ENCODE data around the gene FDXACB1. TPM values are rescaled to one million over a fixed set of nuclear protein-coding genes. Genes with fewer than 3 reads are reported as not detected.
A peak's percentile ranks its signal among the peaks of the same experiment; 100 is the strongest.

The FDXACB1 gene
- total RNA-seq, 1 experiment from 2014 or later = 5.4 TPM

- DNase-seq (ENCODE audit: low spot score) = no peak
- no peaks in the 10 kb centered on the region for H3K36me3 ChIP-seq (ENCODE audit: insufficient read depth, low read length, poor library complexity, severe bottlenecking)
- intact Hi-C loops (cut with micrococcal nuclease; ENCODE audit: unreplicated experiment) = no loop called here
- no peaks in the 10 kb centered on the region for H3K27me3 ChIP-seq (replicated peaks; ENCODE audit: insufficient read depth, low read depth, low read length, poor library complexity)
- POLR2A ChIA-PET (ENCODE audit: low non-redundant PET) = no interaction called here
- H3K4me1 ChIP-seq (ENCODE audit: insufficient read depth, low read length, poor library complexity, severe bottlenecking) = peaks cover 25% of the 10 kb centered on the region
- CTCF ChIA-PET = no interaction called here
- H3K4me3 ChIP-seq (ENCODE audit: low read depth, low read length, poor library complexity, severe bottlenecking) = no peak overlapping the region
- BruUV-seq (replicated peaks) = no TSS peak
- TF ChIP-seq CTCF (conservative IDR thresholded peaks at IDR 0.05; ENCODE audit: low read depth, low read length) (no peak), EZH2 (IDR thresholded peaks at IDR 0.05; ENCODE audit: borderline replicate concordance, low read depth, low read length, poor library complexity, severe bottlenecking) (no peak)
- H3K9me3 ChIP-seq (ENCODE audit: low read depth, low read length, poor library complexity, severe bottlenecking) = no peaks in the 10 kb centered on the region
- H3K27ac ChIP-seq (ENCODE audit: low read depth, low read length, poor library complexity, severe bottlenecking) = no peak overlapping the region
These were observed 37.8 kb upstream of the FDXACB1 start for GRCh38 chr11:111916768-111917167.

- DNase-seq (ENCODE audit: low spot score) = peak; percentile 68
- no peaks in the 10 kb centered on the region for H3K36me3 ChIP-seq (ENCODE audit: insufficient read depth, low read length, poor library complexity, severe bottlenecking)
- no peaks in the 10 kb centered on the region for H3K27me3 ChIP-seq (replicated peaks; ENCODE audit: insufficient read depth, low read depth, low read length, poor library complexity)
- TF ChIP-seq EZH2 (IDR thresholded peaks at IDR 0.05; ENCODE audit: borderline replicate concordance, low read depth, low read length, poor library complexity, severe bottlenecking) = no peak
- TF ChIP-seq CTCF (conservative IDR thresholded peaks at IDR 0.05; ENCODE audit: low read depth, low read length) = no peak
- H3K4me3 ChIP-seq (ENCODE audit: low read depth, low read length, poor library complexity, severe bottlenecking) = no peak overlapping the region
- H3K4me1 ChIP-seq (ENCODE audit: insufficient read depth, low read length, poor library complexity, severe bottlenecking) = peaks cover 16% of the 10 kb centered on the region
- ChIA-PET CTCF (interaction anchor here (0.6 kb wide), 1 partner anchor 83 kb away, joined by 3 read pairs; no protein-coding TSS in a partner anchor), POLR2A (ENCODE audit: low non-redundant PET) (no interaction called here)
- no peaks in the 10 kb centered on the region for H3K9me3 ChIP-seq (ENCODE audit: low read depth, low read length, poor library complexity, severe bottlenecking)
- H3K27ac ChIP-seq (ENCODE audit: low read depth, low read length, poor library complexity, severe bottlenecking) = no peak overlapping the region
- intact Hi-C loops (cut with micrococcal nuclease; ENCODE audit: unreplicated experiment) = no loop called here
- no TSS peak for BruUV-seq (replicated peaks)
These were observed 35.0 kb upstream of the FDXACB1 start for GRCh38 chr11:111913997-111914396.

DNA sequence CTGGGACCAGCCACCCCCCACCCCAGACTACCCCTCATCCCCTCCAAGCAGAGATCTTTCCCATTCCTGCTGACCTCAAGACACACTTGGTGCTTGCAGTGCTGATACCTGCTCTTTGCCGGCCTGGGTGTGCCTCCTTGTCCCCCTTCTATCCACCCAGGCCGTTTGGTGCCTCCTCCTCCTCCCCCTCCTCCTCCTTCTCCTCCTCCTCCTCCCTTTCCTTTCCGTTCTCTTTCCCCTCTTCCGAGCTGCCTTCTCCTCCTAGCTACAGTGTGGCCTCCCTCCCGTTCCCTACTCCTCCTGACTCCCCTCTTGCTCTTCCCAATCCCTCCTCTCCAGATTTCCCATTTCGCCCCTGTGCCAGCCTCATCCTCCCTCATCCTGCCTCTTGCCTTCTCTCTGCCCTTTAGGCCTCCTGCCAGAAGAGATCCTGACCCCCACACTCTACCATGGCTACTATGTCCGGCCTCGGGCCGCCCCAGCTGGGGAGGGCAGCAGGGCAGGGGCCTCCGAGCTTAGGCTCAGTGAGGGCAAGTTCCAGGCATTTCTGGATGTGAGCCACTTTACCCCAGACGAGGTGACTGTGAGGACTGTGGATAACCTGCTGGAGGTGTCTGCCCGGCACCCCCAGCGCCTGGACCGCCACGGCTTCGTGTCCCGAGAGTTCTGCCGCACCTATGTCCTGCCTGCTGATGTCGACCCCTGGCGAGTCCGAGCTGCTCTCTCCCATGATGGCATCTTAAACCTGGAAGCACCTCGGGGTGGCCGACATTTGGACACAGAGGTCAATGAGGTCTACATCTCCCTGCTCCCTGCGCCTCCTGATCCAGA is 34.3 kb upstream of the FDXACB1 start:
- POLR2A ChIA-PET (ENCODE audit: low non-redundant PET) = no interaction called here
- Histone ChIP-seq H3K27me3 (replicated peaks; ENCODE audit: insufficient read depth, low read depth, low read length, poor library complexity) (no peaks in the 10 kb centered on the region), H3K9me3 (ENCODE audit: low read depth, low read length, poor library complexity, severe bottlenecking) (no peaks in the 10 kb centered on the region), H3K36me3 (ENCODE audit: insufficient read depth, low read length, poor library complexity, severe bottlenecking) (no peaks in the 10 kb centered on the region), H3K27ac (ENCODE audit: low read depth, low read length, poor library complexity, severe bottlenecking) (no peak overlapping the region), H3K4me1 (ENCODE audit: insufficient read depth, low read length, poor library complexity, severe bottlenecking) (peaks cover 9% of the 10 kb centered on the region), H3K4me3 (ENCODE audit: low read depth, low read length, poor library complexity, severe bottlenecking) (no peak overlapping the region)
- TF ChIP-seq EZH2 (IDR thresholded peaks at IDR 0.05; ENCODE audit: borderline replicate concordance, low read depth, low read length, poor library complexity, severe bottlenecking) (no peak), CTCF (conservative IDR thresholded peaks at IDR 0.05; ENCODE audit: low read depth, low read length) (no peak)
- DNase-seq (ENCODE audit: low spot score) = no peak
- no TSS peak for BruUV-seq (replicated peaks)
- CTCF ChIA-PET = no interaction called here
- intact Hi-C loops (cut with micrococcal nuclease; ENCODE audit: unreplicated experiment) = no loop called here

All from A673 (cell line).